Ishikawa (cell line): ENCODE measurements around the gene DDX17.

Experiments used
- CEBPB ChIP-seq: IDR thresholded peaks from 2 replicates; pipeline ENCODE4 v1.6.1; 2012
- CREB1 ChIP-seq: IDR thresholded peaks from 2 replicates; pipeline ENCODE4 v1.6.1; 2012; ENCODE audit warnings: low read depth
- EGR1 ChIP-seq: IDR thresholded peaks from 2 replicates; pipeline ENCODE4 v1.6.1; 2012
- EP300 ChIP-seq: IDR thresholded peaks from 2 replicates; pipeline ENCODE4 v1.6.1; 2012; ENCODE audit warnings: borderline replicate concordance
- FOXM1 ChIP-seq: IDR thresholded peaks from 2 replicates; pipeline ENCODE4 v1.6.1; 2012; ENCODE audit warnings: low read depth, borderline replicate concordance
- NFIC ChIP-seq: IDR thresholded peaks from 2 replicates; pipeline ENCODE4 v1.6.1; 2012
- RAD21 ChIP-seq: IDR thresholded peaks from 2 replicates; pipeline ENCODE4 v1.6.1; 2012; ENCODE audit warnings: low read depth
- TAF1 ChIP-seq: IDR thresholded peaks from 2 replicates; pipeline ENCODE4 v1.6.1; 2012; ENCODE audit warnings: low read depth, mild to moderate bottlenecking
- TCF12 ChIP-seq: IDR thresholded peaks from 2 replicates; pipeline ENCODE4 v1.6.1; 2012; ENCODE audit warnings: low read depth
- TEAD4 ChIP-seq: IDR thresholded peaks from 2 replicates; pipeline ENCODE4 v1.6.1; 2012
- YY1 ChIP-seq: IDR thresholded peaks from 2 replicates; pipeline ENCODE4 v1.6.1; 2012; ENCODE audit warnings: low read depth
- TF ChIP-seq, protein P1 (sequence below): IDR thresholded peaks from 2 replicates; pipeline ENCODE4 v1.6.1; 2012
- TF ChIP-seq, protein P2 (sequence below): IDR thresholded peaks from 2 replicates; pipeline ENCODE4 v1.6.1; 2012; ENCODE audit warnings: low read depth, mild to moderate bottlenecking
- TF ChIP-seq, protein P3 (sequence below): IDR thresholded peaks from 2 replicates; pipeline ENCODE4 v1.6.1; 2012

DDX17 gene

DNA sequence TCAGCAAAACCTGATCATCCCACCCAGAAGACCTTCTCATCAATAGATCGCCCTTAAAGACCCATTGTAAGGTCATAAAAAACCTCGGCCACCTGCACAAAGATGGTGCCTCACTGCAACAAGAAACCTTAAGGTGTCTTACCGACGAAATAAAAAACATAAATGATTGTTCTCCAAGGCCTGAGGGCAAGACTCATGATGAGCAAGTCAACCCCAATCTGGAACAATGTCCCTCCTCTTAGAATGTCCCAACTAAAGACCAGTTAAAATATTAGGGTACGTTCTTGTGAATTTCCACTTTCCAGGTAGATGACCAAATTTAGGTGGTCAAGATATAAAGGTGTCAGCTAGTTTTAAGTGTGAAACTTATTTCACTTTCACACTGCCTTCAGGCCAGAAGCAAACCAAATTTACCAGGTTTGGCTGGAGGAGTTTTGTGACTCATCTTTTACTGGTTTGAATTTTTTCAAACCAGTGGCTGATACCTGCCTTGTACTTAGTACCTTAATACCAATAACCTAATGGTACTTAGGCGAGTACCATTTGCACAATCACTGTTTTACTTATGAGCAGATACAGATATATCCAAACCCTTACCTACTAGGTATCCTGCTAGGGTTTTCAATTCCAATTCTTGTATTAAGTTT, 23.3 kb downstream of the DDX17 start:
- TF ChIP-seq EGR1 (no peak), TAF1 (no peak), TEAD4 (no peak), CEBPB (no peak), EP300 (no peak), TCF12 (no peak), RAD21 (no peak), CREB1 (no peak), FOXM1 (no peak)
- TF ChIP-seq, protein P1, sequence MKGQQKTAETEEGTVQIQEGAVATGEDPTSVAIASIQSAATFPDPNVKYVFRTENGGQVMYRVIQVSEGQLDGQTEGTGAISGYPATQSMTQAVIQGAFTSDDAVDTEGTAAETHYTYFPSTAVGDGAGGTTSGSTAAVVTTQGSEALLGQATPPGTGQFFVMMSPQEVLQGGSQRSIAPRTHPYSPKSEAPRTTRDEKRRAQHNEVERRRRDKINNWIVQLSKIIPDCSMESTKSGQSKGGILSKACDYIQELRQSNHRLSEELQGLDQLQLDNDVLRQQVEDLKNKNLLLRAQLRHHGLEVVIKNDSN: no peak
- TF ChIP-seq, protein P2, sequence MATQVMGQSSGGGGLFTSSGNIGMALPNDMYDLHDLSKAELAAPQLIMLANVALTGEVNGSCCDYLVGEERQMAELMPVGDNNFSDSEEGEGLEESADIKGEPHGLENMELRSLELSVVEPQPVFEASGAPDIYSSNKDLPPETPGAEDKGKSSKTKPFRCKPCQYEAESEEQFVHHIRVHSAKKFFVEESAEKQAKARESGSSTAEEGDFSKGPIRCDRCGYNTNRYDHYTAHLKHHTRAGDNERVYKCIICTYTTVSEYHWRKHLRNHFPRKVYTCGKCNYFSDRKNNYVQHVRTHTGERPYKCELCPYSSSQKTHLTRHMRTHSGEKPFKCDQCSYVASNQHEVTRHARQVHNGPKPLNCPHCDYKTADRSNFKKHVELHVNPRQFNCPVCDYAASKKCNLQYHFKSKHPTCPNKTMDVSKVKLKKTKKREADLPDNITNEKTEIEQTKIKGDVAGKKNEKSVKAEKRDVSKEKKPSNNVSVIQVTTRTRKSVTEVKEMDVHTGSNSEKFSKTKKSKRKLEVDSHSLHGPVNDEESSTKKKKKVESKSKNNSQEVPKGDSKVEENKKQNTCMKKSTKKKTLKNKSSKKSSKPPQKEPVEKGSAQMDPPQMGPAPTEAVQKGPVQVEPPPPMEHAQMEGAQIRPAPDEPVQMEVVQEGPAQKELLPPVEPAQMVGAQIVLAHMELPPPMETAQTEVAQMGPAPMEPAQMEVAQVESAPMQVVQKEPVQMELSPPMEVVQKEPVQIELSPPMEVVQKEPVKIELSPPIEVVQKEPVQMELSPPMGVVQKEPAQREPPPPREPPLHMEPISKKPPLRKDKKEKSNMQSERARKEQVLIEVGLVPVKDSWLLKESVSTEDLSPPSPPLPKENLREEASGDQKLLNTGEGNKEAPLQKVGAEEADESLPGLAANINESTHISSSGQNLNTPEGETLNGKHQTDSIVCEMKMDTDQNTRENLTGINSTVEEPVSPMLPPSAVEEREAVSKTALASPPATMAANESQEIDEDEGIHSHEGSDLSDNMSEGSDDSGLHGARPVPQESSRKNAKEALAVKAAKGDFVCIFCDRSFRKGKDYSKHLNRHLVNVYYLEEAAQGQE: no peak

DNA sequence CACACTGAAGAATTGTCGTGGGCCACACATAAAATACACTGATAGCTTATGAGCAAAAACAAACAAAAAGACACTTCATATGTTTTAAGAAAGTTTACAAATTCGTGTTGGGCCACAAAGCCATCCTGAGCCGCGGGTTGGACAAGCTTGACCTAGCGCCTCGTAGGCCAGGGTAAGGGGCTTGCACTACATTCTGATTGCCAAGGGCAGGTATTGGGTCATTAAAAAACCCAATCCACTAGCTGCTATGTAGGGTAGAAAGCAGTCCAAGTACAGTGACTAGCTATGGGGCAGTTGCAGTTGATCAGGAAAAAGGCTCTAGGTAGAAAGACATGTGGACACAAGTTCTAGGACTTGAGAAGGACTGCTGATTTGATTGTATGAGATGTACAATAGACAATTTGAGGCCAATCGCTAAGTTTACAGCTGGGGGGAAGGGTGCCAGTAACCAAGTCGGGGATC, 24.2 kb downstream of the DDX17 start:
- TF ChIP-seq, protein P2: no peak
- TF ChIP-seq EGR1 (no peak), FOXM1 (no peak), YY1 (no peak), TCF12 (no peak), TEAD4 (no peak), NFIC (no peak), RAD21 (no peak), TAF1 (no peak), EP300 (no peak), CEBPB (no peak)
- TF ChIP-seq, protein P3, sequence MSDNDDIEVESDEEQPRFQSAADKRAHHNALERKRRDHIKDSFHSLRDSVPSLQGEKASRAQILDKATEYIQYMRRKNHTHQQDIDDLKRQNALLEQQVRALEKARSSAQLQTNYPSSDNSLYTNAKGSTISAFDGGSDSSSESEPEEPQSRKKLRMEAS: no peak
- TF ChIP-seq, protein P1: no peak

DNA sequence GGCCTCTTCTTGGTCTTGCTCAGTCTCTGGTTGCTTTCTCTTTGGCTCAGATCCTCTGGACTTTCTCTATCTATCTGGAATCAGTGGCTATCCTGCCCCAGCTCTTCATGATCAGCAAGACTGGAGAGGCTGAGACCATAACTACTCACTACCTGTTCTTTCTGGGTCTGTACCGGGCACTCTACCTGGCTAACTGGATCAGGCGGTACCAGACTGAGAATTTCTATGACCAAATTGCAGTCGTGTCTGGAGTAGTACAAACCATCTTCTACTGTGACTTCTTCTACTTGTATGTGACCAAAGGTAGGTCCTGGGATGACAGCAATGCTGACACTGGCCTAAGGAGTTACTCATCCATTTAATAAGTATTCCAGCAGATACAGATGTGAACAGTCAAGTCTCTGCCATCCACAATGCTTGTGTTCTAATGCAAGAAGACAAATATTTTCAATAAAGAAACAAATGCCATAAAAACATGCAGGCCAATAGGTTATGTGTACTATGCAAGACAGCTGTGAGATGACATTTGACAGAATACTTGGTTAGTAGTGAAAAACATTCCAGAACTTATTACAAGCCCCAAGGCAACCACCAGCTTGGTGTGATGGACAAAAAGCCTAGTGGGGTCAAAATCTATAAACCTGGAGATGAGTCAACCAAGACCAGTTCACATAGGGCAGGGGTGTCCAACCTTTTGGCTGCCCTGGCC, 24.8 kb downstream of the DDX17 start:
- no peak for TF ChIP-seq CREB1
- TF ChIP-seq EGR1: no peak
- TF ChIP-seq, protein P1: no peak
- no peak for TF ChIP-seq NFIC

DNA sequence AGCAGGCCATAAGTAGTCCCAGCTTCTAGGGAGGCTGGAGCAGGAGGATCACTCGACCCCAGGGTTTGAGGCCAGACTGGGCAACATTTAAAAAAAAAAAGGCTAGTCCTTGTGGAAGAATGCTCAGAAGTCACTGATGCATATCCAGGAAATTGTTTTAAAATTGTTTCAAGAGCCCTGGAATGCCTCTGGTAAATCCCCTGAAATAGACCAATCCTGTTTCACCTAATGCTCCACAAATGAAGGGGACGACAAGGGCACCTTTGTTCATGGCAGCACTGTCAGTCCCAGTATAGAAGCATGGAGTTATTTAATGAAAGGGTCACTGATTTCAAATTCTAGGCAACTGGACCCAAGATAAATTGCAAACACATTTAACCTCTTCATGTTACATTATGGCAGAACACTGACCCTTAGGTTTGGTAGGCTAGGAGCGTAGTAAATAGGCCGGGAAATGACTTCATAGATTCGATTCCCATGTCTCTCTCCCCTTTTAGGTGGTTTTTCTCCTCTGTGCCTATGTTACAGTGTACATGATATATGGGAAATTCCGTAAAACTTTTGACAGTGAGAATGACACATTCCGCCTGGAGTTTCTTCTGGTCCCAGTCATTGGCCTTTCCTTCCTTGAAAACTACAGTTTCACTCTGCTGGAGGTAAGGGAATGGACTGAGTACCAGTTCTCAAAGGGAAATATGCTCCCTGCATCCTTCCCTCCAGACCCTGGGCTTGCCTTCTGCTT, 26.8 kb downstream of the DDX17 start:
- TF ChIP-seq EGR1 (no peak), RAD21 (no peak), TEAD4 (peak; percentile 77), EP300 (peak; percentile 33; the same call in 1 of the 2 replicates)

DNA sequence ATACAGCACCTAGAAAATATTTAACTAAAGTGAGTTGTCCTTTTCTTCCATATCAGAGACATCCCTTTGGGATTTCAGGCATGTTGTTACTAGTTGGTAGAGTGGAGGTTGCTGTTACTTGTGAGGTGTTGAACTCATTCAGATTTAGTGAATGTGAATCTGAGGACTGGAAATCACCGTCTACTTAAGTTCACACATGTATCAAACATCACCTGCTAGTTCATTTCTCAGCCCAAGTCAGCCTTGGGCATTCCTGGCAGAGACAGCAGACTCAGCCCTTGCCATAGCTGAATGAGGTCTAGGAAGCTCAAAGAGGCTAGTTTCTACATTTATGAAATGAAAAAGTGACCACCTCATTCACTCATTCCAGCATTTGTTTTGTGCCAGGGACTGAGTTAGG, 28.5 kb downstream of the DDX17 start:
- TF ChIP-seq TCF12: no peak
- TF ChIP-seq EP300: no peak
- no peak for TF ChIP-seq NFIC
- TF ChIP-seq CREB1: no peak
- TF ChIP-seq, protein P2: no peak
